ENCODE measurements around the gene GGA1.

The GGA1 gene

DNA sequence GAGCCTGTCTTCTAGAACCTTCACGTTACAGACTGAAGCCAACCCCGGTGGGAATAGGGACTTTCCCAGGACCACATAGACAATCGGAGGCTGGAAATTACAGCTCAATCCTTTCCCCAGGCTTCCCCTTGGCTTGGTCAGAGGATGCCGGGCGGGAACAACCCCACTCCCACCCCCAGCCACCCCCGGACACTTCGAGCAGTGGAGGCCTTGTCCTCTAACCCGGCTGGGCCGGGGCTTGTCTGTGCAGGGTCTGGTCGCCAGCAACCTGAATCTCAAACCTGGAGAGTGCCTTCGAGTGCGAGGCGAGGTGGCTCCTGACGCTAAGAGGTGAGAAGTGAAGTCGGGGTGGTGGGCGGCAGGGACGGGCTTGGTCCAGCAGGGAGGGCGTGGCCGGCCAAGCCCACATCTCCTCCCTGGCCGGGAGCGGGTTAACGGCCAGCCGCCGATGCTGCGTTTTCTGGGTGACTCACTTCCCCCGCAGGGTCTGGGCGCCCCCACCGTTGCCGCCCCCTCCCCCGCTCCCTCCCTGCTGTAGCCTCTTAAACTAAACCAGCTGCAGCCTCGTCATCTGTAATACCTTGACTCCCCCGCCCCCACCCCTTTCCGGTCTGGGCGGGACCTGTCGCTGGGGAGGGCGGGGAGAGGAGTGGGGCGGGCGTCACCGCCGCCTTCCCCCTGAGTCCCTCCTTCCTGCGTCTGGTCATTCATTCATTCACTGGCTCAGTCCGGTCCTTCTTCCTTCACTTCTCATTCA is 68.3 kb downstream of the GGA1 start:
- peak; percentile 94 for DNase-seq
- Histone ChIP-seq H3K9me3 (no peaks in the 10 kb centered on the region), H3K4me3 (ENCODE audit: low read depth, low read length) (peak overlapping the region; percentile 52), H3K36me3 (no peaks in the 10 kb centered on the region), H3K27me3 (no peaks in the 10 kb centered on the region), H3K4me1 (peaks cover 15% of the 10 kb centered on the region)
- TF ChIP-seq, protein P1, sequence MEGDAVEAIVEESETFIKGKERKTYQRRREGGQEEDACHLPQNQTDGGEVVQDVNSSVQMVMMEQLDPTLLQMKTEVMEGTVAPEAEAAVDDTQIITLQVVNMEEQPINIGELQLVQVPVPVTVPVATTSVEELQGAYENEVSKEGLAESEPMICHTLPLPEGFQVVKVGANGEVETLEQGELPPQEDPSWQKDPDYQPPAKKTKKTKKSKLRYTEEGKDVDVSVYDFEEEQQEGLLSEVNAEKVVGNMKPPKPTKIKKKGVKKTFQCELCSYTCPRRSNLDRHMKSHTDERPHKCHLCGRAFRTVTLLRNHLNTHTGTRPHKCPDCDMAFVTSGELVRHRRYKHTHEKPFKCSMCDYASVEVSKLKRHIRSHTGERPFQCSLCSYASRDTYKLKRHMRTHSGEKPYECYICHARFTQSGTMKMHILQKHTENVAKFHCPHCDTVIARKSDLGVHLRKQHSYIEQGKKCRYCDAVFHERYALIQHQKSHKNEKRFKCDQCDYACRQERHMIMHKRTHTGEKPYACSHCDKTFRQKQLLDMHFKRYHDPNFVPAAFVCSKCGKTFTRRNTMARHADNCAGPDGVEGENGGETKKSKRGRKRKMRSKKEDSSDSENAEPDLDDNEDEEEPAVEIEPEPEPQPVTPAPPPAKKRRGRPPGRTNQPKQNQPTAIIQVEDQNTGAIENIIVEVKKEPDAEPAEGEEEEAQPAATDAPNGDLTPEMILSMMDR (IDR thresholded peaks at IDR 0.05; ENCODE audit: low read depth, low read length) = no peak

DNA sequence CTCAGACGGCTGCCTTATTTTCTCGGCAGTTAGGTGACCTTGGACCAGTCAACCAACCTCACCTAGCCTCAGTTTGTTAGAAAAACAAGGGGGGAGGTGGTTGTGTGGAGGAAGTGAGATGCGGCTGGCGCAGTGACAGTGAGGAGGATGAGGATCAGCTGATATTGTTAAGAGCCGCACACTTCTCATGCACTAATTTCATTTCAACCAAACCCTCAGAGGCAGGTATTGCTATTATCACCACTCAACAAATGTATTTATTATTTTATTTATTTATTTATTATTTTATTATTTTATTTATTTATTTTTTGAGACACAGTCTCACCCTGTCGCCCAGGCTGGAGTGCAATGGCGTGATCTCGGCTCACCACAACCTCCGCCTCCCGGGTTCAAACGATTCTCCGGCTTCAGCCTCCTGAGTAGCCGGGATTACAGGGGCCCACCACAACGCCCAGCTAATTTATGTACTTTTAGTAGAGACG is 68.9 kb downstream of the GGA1 start:
- Histone ChIP-seq H3K9me3 (no peaks in the 10 kb centered on the region), H3K4me1 (peaks cover 15% of the 10 kb centered on the region), H3K27me3 (no peaks in the 10 kb centered on the region), H3K36me3 (no peaks in the 10 kb centered on the region), H3K4me3 (ENCODE audit: low read depth, low read length) (peak overlapping the region; percentile 52)
- no peak for DNase-seq
- TF ChIP-seq, protein P1 (IDR thresholded peaks at IDR 0.05; ENCODE audit: low read depth, low read length) = no peak

DNA sequence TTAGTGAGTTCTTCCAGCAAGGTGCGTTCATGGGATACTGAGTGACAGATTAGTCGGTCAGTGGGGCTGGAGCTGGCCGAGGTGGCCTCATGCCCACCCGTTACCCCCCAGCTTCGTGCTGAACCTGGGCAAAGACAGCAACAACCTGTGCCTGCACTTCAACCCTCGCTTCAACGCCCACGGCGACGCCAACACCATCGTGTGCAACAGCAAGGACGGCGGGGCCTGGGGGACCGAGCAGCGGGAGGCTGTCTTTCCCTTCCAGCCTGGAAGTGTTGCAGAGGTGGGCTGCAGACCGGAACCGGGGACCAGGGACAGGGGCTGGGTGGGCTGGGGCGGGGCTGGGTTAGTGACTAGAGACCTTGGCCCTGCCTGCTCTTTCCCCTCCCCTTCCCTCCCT is 69.7 kb downstream of the GGA1 start:
- Histone ChIP-seq H3K9me3 (no peaks in the 10 kb centered on the region), H3K36me3 (no peaks in the 10 kb centered on the region), H3K4me3 (ENCODE audit: low read depth, low read length) (no peak overlapping the region), H3K4me1 (peaks cover 15% of the 10 kb centered on the region), H3K27me3 (no peaks in the 10 kb centered on the region)
- DNase-seq = no peak
- TF ChIP-seq, protein P1 (IDR thresholded peaks at IDR 0.05; ENCODE audit: low read depth, low read length) = no peak

DNA sequence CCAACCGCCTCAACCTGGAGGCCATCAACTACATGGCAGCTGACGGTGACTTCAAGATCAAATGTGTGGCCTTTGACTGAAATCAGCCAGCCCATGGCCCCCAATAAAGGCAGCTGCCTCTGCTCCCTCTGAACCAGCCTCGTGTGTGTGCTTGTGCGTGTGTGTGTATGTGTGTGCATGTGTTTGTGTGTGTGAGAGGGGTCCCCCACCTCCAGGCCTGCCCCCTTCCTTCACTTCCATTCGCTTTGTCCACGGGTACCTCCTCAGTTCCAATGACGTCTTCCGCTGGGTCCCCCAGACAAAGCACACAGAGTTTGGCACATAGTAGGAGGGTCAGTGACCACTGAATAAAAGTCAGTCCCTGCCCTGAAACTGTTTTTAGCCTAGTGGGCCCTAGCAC is 71.0 kb downstream of the GGA1 start:
- no peak for DNase-seq
- TF ChIP-seq, protein P1 (IDR thresholded peaks at IDR 0.05; ENCODE audit: low read depth, low read length) = no peak
- H3K9me3 ChIP-seq = no peaks in the 10 kb centered on the region
- H3K4me1 ChIP-seq = peaks cover 12% of the 10 kb centered on the region
- no peaks in the 10 kb centered on the region for H3K36me3 ChIP-seq
- H3K4me3 ChIP-seq (ENCODE audit: low read depth, low read length) = no peak overlapping the region
- no peaks in the 10 kb centered on the region for H3K27me3 ChIP-seq

DNA sequence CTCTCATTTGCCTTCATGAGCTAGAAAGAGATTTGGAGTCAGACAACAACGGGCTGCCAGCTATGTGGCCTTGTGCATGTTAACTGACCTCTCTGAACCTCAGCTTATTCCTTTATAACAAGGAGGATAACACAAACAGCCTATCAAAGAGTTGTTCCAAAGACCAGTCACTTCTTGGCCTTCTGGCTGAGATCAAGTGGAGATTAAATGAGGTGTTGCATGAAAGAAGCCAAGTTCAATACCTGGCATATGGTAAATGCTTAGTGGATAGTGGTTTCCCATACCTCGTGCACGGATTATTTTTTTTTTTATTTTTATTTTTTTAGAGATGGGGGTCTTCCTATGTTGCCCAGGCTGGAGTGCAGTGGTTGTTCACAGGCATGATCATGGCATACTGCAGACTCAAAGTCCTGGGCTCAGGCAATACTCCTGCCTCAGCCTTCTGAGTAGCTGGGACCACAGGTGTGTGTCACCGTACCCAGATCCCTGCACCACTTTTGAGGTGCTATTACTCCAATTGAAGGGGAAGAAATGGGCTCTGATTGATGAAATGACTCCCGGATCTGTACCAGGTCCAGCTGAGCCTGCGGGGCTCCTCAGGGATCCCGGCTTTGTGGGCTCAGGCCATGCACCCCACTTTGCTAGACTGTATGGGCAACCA is 71.7 kb downstream of the GGA1 start:
- TF ChIP-seq, protein P1 (IDR thresholded peaks at IDR 0.05; ENCODE audit: low read depth, low read length) = no peak

DNA sequence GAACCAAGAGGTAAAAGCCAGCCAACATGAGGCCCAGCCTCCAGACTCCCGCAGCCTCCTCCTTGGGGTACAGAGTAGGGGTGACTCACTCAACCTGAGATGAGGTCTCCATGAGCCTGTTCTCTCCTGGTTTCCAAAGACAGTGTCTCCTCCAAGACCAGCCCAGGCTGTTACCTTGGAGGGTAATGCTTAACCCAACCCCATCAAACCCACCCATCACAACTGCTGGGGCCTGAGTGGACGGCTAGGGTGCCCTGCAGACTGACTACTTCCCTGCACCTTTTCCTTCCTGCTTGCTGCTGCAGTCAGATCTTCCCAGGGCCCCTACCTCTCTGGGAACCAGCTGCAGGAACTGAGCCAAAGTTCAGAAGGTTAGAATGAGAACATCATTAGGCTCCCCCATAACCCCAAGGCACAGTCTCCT is 72.4 kb downstream of the GGA1 start:
- Histone ChIP-seq H3K4me3 (ENCODE audit: low read depth, low read length) (no peak overlapping the region), H3K27me3 (no peaks in the 10 kb centered on the region), H3K9me3 (no peaks in the 10 kb centered on the region), H3K36me3 (no peaks in the 10 kb centered on the region), H3K4me1 (peaks cover 4% of the 10 kb centered on the region; the same call in 1 of the 2 replicates)
- TF ChIP-seq, protein P1 (IDR thresholded peaks at IDR 0.05; ENCODE audit: low read depth, low read length) = no peak
- DNase-seq = no peak

More for the DNA sequence above, 71.7 kb downstream of the GGA1 start:
- Histone ChIP-seq H3K4me1 (peaks cover 7% of the 10 kb centered on the region), H3K4me3 (ENCODE audit: low read depth, low read length) (no peak overlapping the region), H3K36me3 (no peaks in the 10 kb centered on the region), H3K9me3 (no peaks in the 10 kb centered on the region), H3K27me3 (no peaks in the 10 kb centered on the region)
- DNase-seq = no peak
